A673 (cell line): Measurements from ENCODE around the gene KPNA1. TPM values are rescaled to one million over a fixed set of nuclear protein-coding genes. Genes with fewer than 3 reads are reported as not detected.

ENCODE experiments used
- BruUV-seq: library from RNA; stranded (reverse); fragments of 400-500 nt; replicated peaks from 2 replicates; lab custom pipeline; 2021; lab: Mats Ljungman, UMichigan
- CTCF ChIA-PET: fragments of 300-600 bp; sonication (Branson Sonifier 250); formaldehyde crosslinking; loops from one replicate; lab custom pipeline; 2022; ENCODE audit warnings: antibody characterized with exemption; lab: Charles Lee
- POLR2A ChIA-PET: fragments of 300-600 bp; sonication (Branson Sonifier 250); formaldehyde crosslinking; loops from one replicate; lab custom pipeline; 2022; ENCODE audit warnings: antibody characterized with exemption; ENCODE audit not compliant: low non-redundant PET; lab: Charles Lee
- DNase-seq: peaks from one replicate; pipeline ENCODE4 v3.0.0-alpha.2; 2015; ENCODE audit warnings: low spot score
- H3K27ac ChIP-seq: fragments of 200-600 bp; sonication (generic); 2 replicates; pipeline ENCODE4 v1.5.1; 2016; ENCODE audit warnings: mixed run types, low read depth, mild to moderate bottlenecking, mixed read lengths, antibody characterized with exemption, low read length; ENCODE audit not compliant: poor library complexity, severe bottlenecking
- H3K27me3 ChIP-seq: fragments of 200-600 bp; sonication (generic); replicated peaks from 2 replicates; pipeline ENCODE4 v1.6.1; 2017; ENCODE audit warnings: mixed run types, low read depth, mild to moderate bottlenecking, mixed read lengths, antibody characterized with exemption, low read length; ENCODE audit not compliant: insufficient read depth, poor library complexity
- H3K36me3 ChIP-seq: fragments of 200-600 bp; sonication (generic); 2 replicates; pipeline ENCODE4 v1.6.1; 2016; ENCODE audit warnings: mixed run types, mild to moderate bottlenecking, mixed read lengths, antibody characterized with exemption, low read length; ENCODE audit not compliant: insufficient read depth, poor library complexity, severe bottlenecking
- H3K4me1 ChIP-seq: fragments of 200-600 bp; sonication (generic); 2 replicates; pipeline ENCODE4 v1.6.1; 2017; ENCODE audit warnings: mixed run types, mild to moderate bottlenecking, mixed read lengths, antibody characterized with exemption, low read length; ENCODE audit not compliant: insufficient read depth, poor library complexity, severe bottlenecking
- H3K4me3 ChIP-seq: fragments of 200-600 bp; sonication (generic); 2 replicates; pipeline ENCODE4 v1.5.1; 2016; ENCODE audit warnings: low read depth, mixed run types, mild to moderate bottlenecking, mixed read lengths, low read length; ENCODE audit not compliant: poor library complexity, severe bottlenecking
- H3K9me3 ChIP-seq: fragments of 200-600 bp; sonication (generic); 2 replicates; pipeline ENCODE4 v1.6.1; 2016; ENCODE audit warnings: mixed run types, low read depth, mild to moderate bottlenecking, mixed read lengths, antibody characterized with exemption, low read length; ENCODE audit not compliant: poor library complexity, severe bottlenecking
- EZH2 ChIP-seq: fragments of 200-600 bp; sonication (generic); IDR thresholded peaks from 2 replicates; pipeline ENCODE4 v1.6.1; 2017; ENCODE audit warnings: borderline replicate concordance, low read depth, mild to moderate bottlenecking, mixed read lengths, antibody characterized with exemption, low read length; ENCODE audit not compliant: poor library complexity, severe bottlenecking
- intact Hi-C: fragments of 100-400 bp; cut with micrococcal nuclease; formaldehyde crosslinking; loops from one replicate; pipeline ENCODE4 v1.10.0; 2022; ENCODE audit not compliant: unreplicated experiment
- total RNA-seq: library from RNA; stranded (reverse); gene quantifications from 2 replicates; pipeline ENCODE4 v1.2.3, GENCODE V29; 2021
- TF ChIP-seq, protein P1 (sequence below): fragments of 300-800, 200-600 bp; sonication (generic); conservative IDR thresholded peaks from 2 replicates; pipeline ENCODE4 v1.5.1; 2017; ENCODE audit warnings: low read depth, mild to moderate bottlenecking, antibody characterized with exemption, low read length, moderate library complexity, mixed read lengths

The KPNA1 gene
- total RNA-seq, 1 experiment from 2014 or later: 110 TPM

DNA sequence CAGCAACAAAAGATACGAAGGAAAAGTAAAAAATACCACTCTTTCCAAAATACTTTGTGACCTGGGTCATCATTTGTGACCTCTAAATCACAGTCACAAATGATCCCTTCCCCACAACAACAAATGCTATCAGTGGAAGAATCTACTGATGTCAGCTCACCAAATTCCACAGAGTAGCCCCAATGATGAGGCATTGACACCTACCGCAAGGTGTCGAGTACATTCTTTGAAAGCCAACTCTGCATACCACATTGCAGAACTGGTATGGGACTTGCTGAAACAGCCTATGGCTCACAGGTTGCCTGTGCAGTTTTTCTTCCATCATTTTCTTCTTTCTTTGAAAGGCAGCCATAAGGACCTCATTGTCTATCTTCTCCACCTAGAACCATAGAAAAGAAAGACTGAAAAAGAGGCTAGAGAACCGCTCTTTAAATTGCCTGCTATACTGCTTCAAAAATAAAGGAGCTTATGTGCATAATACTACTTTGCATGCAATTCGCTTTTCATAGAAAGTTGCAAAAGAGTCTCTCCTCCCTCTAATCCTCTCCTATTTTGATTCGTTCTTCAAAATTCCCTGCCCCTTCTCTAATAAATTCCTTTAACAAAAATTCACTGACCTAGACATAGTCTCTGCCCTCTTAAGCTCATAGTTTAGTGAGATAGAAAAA lies 21.4 kb upstream of the KPNA1 start:
- H3K27ac ChIP-seq: no peak overlapping the region
- no peaks in the 10 kb centered on the region for H3K27me3 ChIP-seq
- no peaks in the 10 kb centered on the region for H3K36me3 ChIP-seq
- H3K4me1 ChIP-seq: no peaks in the 10 kb centered on the region
- intact Hi-C loops: no loop called here
- TF ChIP-seq, protein P1, sequence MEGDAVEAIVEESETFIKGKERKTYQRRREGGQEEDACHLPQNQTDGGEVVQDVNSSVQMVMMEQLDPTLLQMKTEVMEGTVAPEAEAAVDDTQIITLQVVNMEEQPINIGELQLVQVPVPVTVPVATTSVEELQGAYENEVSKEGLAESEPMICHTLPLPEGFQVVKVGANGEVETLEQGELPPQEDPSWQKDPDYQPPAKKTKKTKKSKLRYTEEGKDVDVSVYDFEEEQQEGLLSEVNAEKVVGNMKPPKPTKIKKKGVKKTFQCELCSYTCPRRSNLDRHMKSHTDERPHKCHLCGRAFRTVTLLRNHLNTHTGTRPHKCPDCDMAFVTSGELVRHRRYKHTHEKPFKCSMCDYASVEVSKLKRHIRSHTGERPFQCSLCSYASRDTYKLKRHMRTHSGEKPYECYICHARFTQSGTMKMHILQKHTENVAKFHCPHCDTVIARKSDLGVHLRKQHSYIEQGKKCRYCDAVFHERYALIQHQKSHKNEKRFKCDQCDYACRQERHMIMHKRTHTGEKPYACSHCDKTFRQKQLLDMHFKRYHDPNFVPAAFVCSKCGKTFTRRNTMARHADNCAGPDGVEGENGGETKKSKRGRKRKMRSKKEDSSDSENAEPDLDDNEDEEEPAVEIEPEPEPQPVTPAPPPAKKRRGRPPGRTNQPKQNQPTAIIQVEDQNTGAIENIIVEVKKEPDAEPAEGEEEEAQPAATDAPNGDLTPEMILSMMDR: no peak
- no peak for TF ChIP-seq EZH2
- ChIA-PET POLR2A (no interaction called here), CTCF (no interaction called here)
- no peak for DNase-seq
- no peaks in the 10 kb centered on the region for H3K9me3 ChIP-seq
- no peak overlapping the region for H3K4me3 ChIP-seq
- BruUV-seq: no TSS peak

DNA sequence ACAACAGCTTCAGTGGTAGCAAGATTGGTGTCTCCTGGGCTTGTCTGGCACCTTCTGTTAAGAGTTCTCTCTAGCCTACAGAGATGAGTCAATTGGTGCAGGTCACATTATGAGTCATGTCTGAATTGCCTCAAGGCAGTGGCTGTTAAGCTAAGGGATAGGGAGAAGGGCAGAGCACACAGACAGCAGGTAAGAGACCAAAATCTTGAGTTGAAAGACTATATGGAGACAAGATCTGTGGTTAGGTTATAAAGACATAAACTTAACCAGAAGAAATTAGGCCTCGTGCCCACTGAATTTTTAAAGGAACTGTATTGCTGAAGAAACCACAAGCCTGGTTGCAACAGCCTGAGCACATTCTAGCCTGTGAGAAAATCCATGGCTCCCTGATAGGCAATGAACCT lies 19.2 kb upstream of the KPNA1 start:
- DNase-seq: no peak
- CTCF ChIA-PET: no interaction called here
- intact Hi-C loops: no loop called here
- H3K27me3 ChIP-seq: no peaks in the 10 kb centered on the region
- no peak for TF ChIP-seq EZH2
- TF ChIP-seq, protein P1: no peak
- H3K4me1 ChIP-seq: no peaks in the 10 kb centered on the region
- H3K4me3 ChIP-seq: no peak overlapping the region
- no peaks in the 10 kb centered on the region for H3K9me3 ChIP-seq
- no peak overlapping the region for H3K27ac ChIP-seq
- POLR2A ChIA-PET: interaction anchor here (0.6 kb wide), 1 partner anchor 933 kb away, joined by 3 read pairs; no protein-coding TSS in a partner anchor
- no peaks in the 10 kb centered on the region for H3K36me3 ChIP-seq
- BruUV-seq: no TSS peak

DNA sequence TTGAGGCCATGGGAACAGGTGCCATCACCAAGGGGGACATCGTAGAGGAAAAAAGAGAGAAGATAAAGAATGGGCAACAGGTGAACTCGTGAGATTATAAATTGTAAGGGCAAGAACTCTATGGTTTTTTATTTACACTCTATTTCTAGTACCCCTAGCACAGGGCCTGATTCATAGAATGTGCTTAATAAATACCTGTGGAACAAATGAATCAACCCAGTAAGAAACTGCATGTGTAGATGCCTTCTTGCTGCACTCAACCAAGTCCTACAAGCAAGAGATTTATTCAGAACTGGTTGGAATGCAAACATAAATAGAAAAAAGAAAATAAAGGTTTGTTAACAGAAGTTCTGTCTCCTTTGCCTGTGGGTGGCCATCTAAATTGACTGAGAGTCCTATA lies 18.7 kb upstream of the KPNA1 start:
- intact Hi-C loops: no loop called here
- no peaks in the 10 kb centered on the region for H3K27me3 ChIP-seq
- H3K4me1 ChIP-seq: no peaks in the 10 kb centered on the region
- no peak overlapping the region for H3K4me3 ChIP-seq
- no peak overlapping the region for H3K27ac ChIP-seq
- H3K36me3 ChIP-seq: no peaks in the 10 kb centered on the region
- no TSS peak for BruUV-seq
- DNase-seq: no peak
- H3K9me3 ChIP-seq: no peaks in the 10 kb centered on the region
- no peak for TF ChIP-seq EZH2
- TF ChIP-seq, protein P1: no peak
- POLR2A ChIA-PET: no interaction called here
- CTCF ChIA-PET: no interaction called here
